ENCODE measurements around the gene TOP3B.

Gene TOP3B

GRCh38 chr22:21977814-21978213, 4.8 kb downstream of the TOP3B start:
- DNase-seq: no peak
- in situ Hi-C loops (cut with HindIII; ENCODE audit: low pct_ligation_motif_present, low sequenced_read_pairs): no loop called here
- Histone ChIP-seq H3K4me3 (ENCODE audit: low read depth, low read length) (no peak overlapping the region), H3K27ac (no peak overlapping the region), H3K36me3 (replicated peaks) (peaks cover 41% of the 10 kb centered on the region), H3K27me3 (replicated peaks) (peaks cover 3% of the 10 kb centered on the region)
- no peak for TF ChIP-seq CTCF (IDR thresholded peaks at IDR 0.05; ENCODE audit: low read depth, low read length, missing control alignments)

GRCh38 chr22:21975854-21976345, 6.7 kb downstream of the TOP3B start:
- no peak for TF ChIP-seq CTCF (IDR thresholded peaks at IDR 0.05; ENCODE audit: low read depth, low read length, missing control alignments)
- no peak for DNase-seq
- Histone ChIP-seq H3K36me3 (replicated peaks) (peaks cover 54% of the 10 kb centered on the region), H3K4me3 (ENCODE audit: low read depth, low read length) (no peak overlapping the region), H3K27ac (no peak overlapping the region), H3K27me3 (replicated peaks) (no peaks in the 10 kb centered on the region)
- in situ Hi-C loops (cut with HindIII; ENCODE audit: low pct_ligation_motif_present, low sequenced_read_pairs): no loop called here

- DNase-seq: no peak
- peaks cover 60% of the 10 kb centered on the region for H3K36me3 ChIP-seq (replicated peaks)
- in situ Hi-C loops (cut with HindIII; ENCODE audit: low pct_ligation_motif_present, low sequenced_read_pairs): no loop called here
- H3K27ac ChIP-seq: peak overlapping the region; percentile 15
- H3K27me3 ChIP-seq (replicated peaks): no peaks in the 10 kb centered on the region
- no peak overlapping the region for H3K4me3 ChIP-seq (ENCODE audit: low read depth, low read length)
- TF ChIP-seq CTCF (IDR thresholded peaks at IDR 0.05; ENCODE audit: low read depth, low read length, missing control alignments): no peak
Measured at GRCh38 chr22:21975273-21975672, 7.3 kb downstream of the TOP3B start.

GRCh38 chr22:21974058-21974649, 8.4 kb downstream of the TOP3B start:
- H3K27me3 ChIP-seq (replicated peaks): no peaks in the 10 kb centered on the region
- peaks cover 70% of the 10 kb centered on the region for H3K36me3 ChIP-seq (replicated peaks)
- no peak overlapping the region for H3K4me3 ChIP-seq (ENCODE audit: low read depth, low read length)
- TF ChIP-seq CTCF (IDR thresholded peaks at IDR 0.05; ENCODE audit: low read depth, low read length, missing control alignments): no peak
- no peak for DNase-seq
- in situ Hi-C loops (cut with HindIII; ENCODE audit: low pct_ligation_motif_present, low sequenced_read_pairs): no loop called here
- no peak overlapping the region for H3K27ac ChIP-seq

- Histone ChIP-seq H3K27me3 (replicated peaks) (no peaks in the 10 kb centered on the region), H3K36me3 (replicated peaks) (peaks cover 74% of the 10 kb centered on the region), H3K4me3 (ENCODE audit: low read depth, low read length) (no peak overlapping the region), H3K27ac (no peak overlapping the region)
- TF ChIP-seq CTCF (IDR thresholded peaks at IDR 0.05; ENCODE audit: low read depth, low read length, missing control alignments): no peak
- no peak for DNase-seq
- in situ Hi-C loops (cut with HindIII; ENCODE audit: low pct_ligation_motif_present, low sequenced_read_pairs): no loop called here
Measured at GRCh38 chr22:21972806-21973205, 9.8 kb downstream of the TOP3B start.

- Histone ChIP-seq H3K4me3 (ENCODE audit: low read depth, low read length) (no peak overlapping the region), H3K27ac (no peak overlapping the region), H3K27me3 (replicated peaks) (no peaks in the 10 kb centered on the region), H3K36me3 (replicated peaks) (peaks cover 78% of the 10 kb centered on the region)
- TF ChIP-seq CTCF (IDR thresholded peaks at IDR 0.05; ENCODE audit: low read depth, low read length, missing control alignments): peak; percentile 97
- in situ Hi-C loops (cut with HindIII; ENCODE audit: low pct_ligation_motif_present, low sequenced_read_pairs): no loop called here
- peak; percentile 31 for DNase-seq
Measured at GRCh38 chr22:21972293-21972779, 10.3 kb downstream of the TOP3B start.
